GM18907 (cell line): Measurements from ENCODE around the gene LUZP4.
"Not testable (repeated sequence)": the region's sequence is repeated elsewhere in the genome, so short reads cannot be mapped to it uniquely, and the experiment has no call there.

Experiments
- ATAC-seq: cut with Tn5 transposase; IDR thresholded peaks from one replicate; pipeline ENCODE4 v1.9.1; 2021; ENCODE audit warnings: mild to moderate bottlenecking, moderate library complexity; ENCODE audit not compliant: unreplicated experiment

Gene LUZP4

GRCh38 chrX:115289465-115289864, at the start of gene LUZP4:
TSS of gene LUZP4 (plus strand) at chrX:115289715. CDS start at chrX:115289760, 45 bp downstream.
- ATAC-seq, result no peak

- no peak for ATAC-seq
Observed at GRCh38 chrX:115251458-115252233, 37.9 kb upstream of the LUZP4 start.

GRCh38 chrX:115255003-115255402, 34.5 kb upstream of the LUZP4 start:
- no peak for ATAC-seq

GRCh38 chrX:115257711-115258110, 31.8 kb upstream of the LUZP4 start:
- ATAC-seq, result no peak

- no peak for ATAC-seq
Observed at GRCh38 chrX:115259238-115259875, 30.2 kb upstream of the LUZP4 start.

- no peak for ATAC-seq
Observed at GRCh38 chrX:115260330-115260729, 29.2 kb upstream of the LUZP4 start.

- ATAC-seq, result no peak
Observed at GRCh38 chrX:115261148-115261547, 28.4 kb upstream of the LUZP4 start.

- no peak for ATAC-seq
Observed at GRCh38 chrX:115264009-115264408, 25.5 kb upstream of the LUZP4 start.

- no peak for ATAC-seq
Observed at GRCh38 chrX:115266300-115266699, 23.2 kb upstream of the LUZP4 start.

GRCh38 chrX:115268421-115268820, 21.1 kb upstream of the LUZP4 start:
- no peak for ATAC-seq

GRCh38 chrX:115269051-115269683, 20.3 kb upstream of the LUZP4 start:
- ATAC-seq, result no peak

- no peak for ATAC-seq
Observed at GRCh38 chrX:115284877-115285276, 4.6 kb upstream of the LUZP4 start.

- ATAC-seq, result no peak
Observed at GRCh38 chrX:115297189-115297588, 7.7 kb downstream of the LUZP4 start.

- ATAC-seq, result no peak
Observed at GRCh38 chrX:115311139-115311538, 21.6 kb downstream of the LUZP4 start.

GRCh38 chrX:115311601-115312001, 22.1 kb downstream of the LUZP4 start:
- no peak for ATAC-seq

- ATAC-seq, result no peak
Observed at GRCh38 chrX:115318139-115318538, 28.6 kb downstream of the LUZP4 start.

- ATAC-seq, result no peak
Observed at GRCh38 chrX:115322375-115322774, 32.9 kb downstream of the LUZP4 start.

- no peak for ATAC-seq
Observed at GRCh38 chrX:115324194-115324593, 34.7 kb downstream of the LUZP4 start.

- not testable (repeated sequence) for ATAC-seq
Observed at GRCh38 chrX:115329282-115329681, 39.8 kb downstream of the LUZP4 start.

GRCh38 chrX:115330498-115331168, 41.1 kb downstream of the LUZP4 start:
- ATAC-seq, result no peak

- ATAC-seq, result no peak
Observed at GRCh38 chrX:115332832-115333231, 43.3 kb downstream of the LUZP4 start.
